HEK293 (cell line): ENCODE measurements around the gene N4BP3.

Experiments
- CTCF ChIA-PET: fragments of 350-600 bp; formaldehyde crosslinking; extraction: SDS; loops from one replicate; lab custom pipeline; 2021; ENCODE audit warnings: antibody characterized with exemption; lab: Yijun Ruan, JAX
- POLR2A ChIA-PET: fragments of 300-600 bp; formaldehyde crosslinking; extraction: SDS; loops from one replicate; lab custom pipeline; 2020; ENCODE audit warnings: antibody characterized with exemption, inconsistent platforms; lab: Yijun Ruan, JAX
- H3K27ac ChIP-seq: fragments of 200-500 bp; sonication (Bioruptor generic); 2 replicates; pipeline ENCODE4 v1.5.1; 2014; ENCODE audit warnings: low read depth, low read length, control low read depth, inconsistent platforms; ENCODE audit errors: extremely low read depth
- H3K36me3 ChIP-seq, 2 experiments: fragments of 200-500 bp in 1 of 2; sonication (Bioruptor generic) in 1 of 2; 1 replicate in 1 of 2; 2 replicates in 1 of 2; pipeline ENCODE4 v1.5.1; 2014 to 2017; ENCODE audit warnings: inconsistent platforms in 2 of 2, low read length in 2 of 2; ENCODE audit not compliant: control insufficient read depth in 2 of 2, insufficient read depth in 1 of 2
- H3K4me1 ChIP-seq: fragments of 200-500 bp; sonication (Bioruptor generic); 2 replicates; pipeline ENCODE4 v1.5.1; 2014; ENCODE audit warnings: mild to moderate bottlenecking, low read length, inconsistent platforms; ENCODE audit not compliant: control insufficient read depth, insufficient read depth
- H3K4me3 ChIP-seq: 2 replicates; pipeline ENCODE4 v1.5.1; 2011; ENCODE audit warnings: low read depth, mild to moderate bottlenecking, control low read depth, low read length, moderate library complexity
- H3K9me3 ChIP-seq: fragments of 200-500 bp; sonication (Bioruptor generic); 2 replicates; pipeline ENCODE4 v1.5.1; 2014; ENCODE audit warnings: low read depth, low read length, inconsistent platforms; ENCODE audit not compliant: control insufficient read depth, insufficient read depth
- BCL11A ChIP-seq: fragments of 450-650 bp; formaldehyde crosslinking; IDR thresholded peaks from 2 replicates; pipeline ENCODE4 v1.5.1; 2016; ENCODE audit warnings: low read depth, missing biosample characterization, missing genetic modification characterization
- BCL11B ChIP-seq: fragments of 450-650 bp; formaldehyde crosslinking; IDR thresholded peaks from 2 replicates; pipeline ENCODE4 v1.5.1; 2016; ENCODE audit warnings: low read depth, missing biosample characterization, missing genetic modification characterization
- EGR2 ChIP-seq: fragments of 450-650 bp; formaldehyde crosslinking; IDR thresholded peaks from 2 replicates; pipeline ENCODE4 v1.5.1; 2016; ENCODE audit warnings: low read depth, missing biosample characterization, missing genetic modification characterization
- GFI1B ChIP-seq: fragments of 450-650 bp; formaldehyde crosslinking; IDR thresholded peaks from 2 replicates; pipeline ENCODE4 v1.5.1; 2016; ENCODE audit warnings: missing biosample characterization, missing genetic modification characterization
- GLIS1 ChIP-seq: fragments of 450-650 bp; formaldehyde crosslinking; IDR thresholded peaks from 2 replicates; pipeline ENCODE4 v1.5.1; 2016; ENCODE audit warnings: missing biosample characterization, missing genetic modification characterization
- KLF17 ChIP-seq: fragments of 450-650 bp; formaldehyde crosslinking; IDR thresholded peaks from 2 replicates; pipeline ENCODE4 v1.5.1; 2016; ENCODE audit warnings: missing biosample characterization, missing genetic modification characterization
- RBAK ChIP-seq: fragments of 450-650 bp; formaldehyde crosslinking; IDR thresholded peaks from 2 replicates; pipeline ENCODE4 v1.5.1; 2016; ENCODE audit warnings: missing biosample characterization, missing genetic modification characterization
- REPIN1 ChIP-seq: fragments of 450-650 bp; formaldehyde crosslinking; IDR thresholded peaks from 2 replicates; pipeline ENCODE4 v1.5.1; 2017; ENCODE audit warnings: missing biosample characterization, missing genetic modification characterization, low read depth
- ZBTB20 ChIP-seq: fragments of 450-650 bp; formaldehyde crosslinking; IDR thresholded peaks from 2 replicates; pipeline ENCODE4 v1.5.1; 2016; ENCODE audit warnings: missing biosample characterization, missing genetic modification characterization
- ZEB2 ChIP-seq: fragments of 450-650 bp; formaldehyde crosslinking; IDR thresholded peaks from 2 replicates; pipeline ENCODE4 v1.5.1; 2016; ENCODE audit warnings: missing biosample characterization, missing genetic modification characterization
- ZFHX2 ChIP-seq: fragments of 450-650 bp; formaldehyde crosslinking; conservative IDR thresholded peaks from 2 replicates; pipeline ENCODE4 v1.5.1; 2016; ENCODE audit warnings: missing biosample characterization, missing genetic modification characterization
- ZNF10 ChIP-seq: fragments of 450-650 bp; formaldehyde crosslinking; IDR thresholded peaks from 2 replicates; pipeline ENCODE4 v1.5.1; 2017; ENCODE audit warnings: missing biosample characterization, missing genetic modification characterization
- ZNF2 ChIP-seq: fragments of 450-650 bp; formaldehyde crosslinking; IDR thresholded peaks from 2 replicates; pipeline ENCODE4 v1.5.1; 2016; ENCODE audit warnings: missing biosample characterization, missing genetic modification characterization
- ZNF23 ChIP-seq: fragments of 450-650 bp; formaldehyde crosslinking; IDR thresholded peaks from 2 replicates; pipeline ENCODE4 v1.5.1; 2016; ENCODE audit warnings: missing biosample characterization, missing genetic modification characterization, borderline replicate concordance
- ZNF311 ChIP-seq: fragments of 450-650 bp; formaldehyde crosslinking; IDR thresholded peaks from 2 replicates; pipeline ENCODE4 v1.5.1; 2017; ENCODE audit warnings: missing biosample characterization, missing genetic modification characterization, borderline replicate concordance
- ZNF341 ChIP-seq: fragments of 450-650 bp; formaldehyde crosslinking; IDR thresholded peaks from 2 replicates; pipeline ENCODE4; 2016; ENCODE audit warnings: low read depth, missing biosample characterization, missing genetic modification characterization
- ZNF37A ChIP-seq: fragments of 450-650 bp; IDR thresholded peaks from 2 replicates; pipeline ENCODE4 v1.5.1; 2018; ENCODE audit warnings: missing biosample characterization, missing genetic modification characterization
- ZNF473 ChIP-seq: fragments of 450-650 bp; formaldehyde crosslinking; IDR thresholded peaks from 2 replicates; pipeline ENCODE4 v1.5.1; 2017; ENCODE audit warnings: missing biosample characterization, missing genetic modification characterization
- ZNF501 ChIP-seq: fragments of 450-650 bp; formaldehyde crosslinking; IDR thresholded peaks from 2 replicates; pipeline ENCODE4 v1.5.1; 2016; ENCODE audit warnings: missing biosample characterization, missing genetic modification characterization
- ZNF510 ChIP-seq: fragments of 450-650 bp; formaldehyde crosslinking; IDR thresholded peaks from 2 replicates; pipeline ENCODE4 v1.5.1; 2018; ENCODE audit warnings: mild to moderate bottlenecking, missing genetic modification characterization, missing biosample characterization; ENCODE audit not compliant: insufficient replicate concordance
- ZNF544 ChIP-seq: fragments of 450-650 bp; formaldehyde crosslinking; IDR thresholded peaks from 2 replicates; pipeline ENCODE4 v1.5.0; 2017; ENCODE audit warnings: missing biosample characterization, missing genetic modification characterization
- ZNF596 ChIP-seq: fragments of 450-650 bp; IDR thresholded peaks from 2 replicates; pipeline ENCODE4 v1.5.0; 2018; ENCODE audit warnings: missing biosample characterization, mild to moderate bottlenecking, missing genetic modification characterization, moderate library complexity
- ZNF677 ChIP-seq: fragments of 450-650 bp; IDR thresholded peaks from 2 replicates; pipeline ENCODE4 v1.5.0; 2018; ENCODE audit warnings: missing biosample characterization, mild to moderate bottlenecking, missing genetic modification characterization, moderate library complexity
- ZNF785 ChIP-seq: fragments of 450-650 bp; formaldehyde crosslinking; IDR thresholded peaks from 2 replicates; pipeline ENCODE4 v1.5.1; 2016; ENCODE audit warnings: missing biosample characterization, missing genetic modification characterization
- ZSCAN30 ChIP-seq: fragments of 450-650 bp; IDR thresholded peaks from 2 replicates; pipeline ENCODE4 v1.5.1; 2018; ENCODE audit warnings: missing biosample characterization, mild to moderate bottlenecking, missing genetic modification characterization, moderate library complexity
- ZXDB ChIP-seq: fragments of 450-650 bp; formaldehyde crosslinking; IDR thresholded peaks from 2 replicates; pipeline ENCODE4 v1.5.1; 2016; ENCODE audit warnings: missing biosample characterization, missing genetic modification characterization
- TF ChIP-seq, protein P1 (sequence below): fragments of 450-650 bp; formaldehyde crosslinking; IDR thresholded peaks from 2 replicates; pipeline ENCODE4 v1.5.1; 2017; ENCODE audit warnings: missing biosample characterization, missing genetic modification characterization
- TF ChIP-seq, protein P2 (sequence below): fragments of 450-650 bp; formaldehyde crosslinking; IDR thresholded peaks from 2 replicates; pipeline ENCODE4 v1.5.1; 2016; ENCODE audit warnings: missing biosample characterization, missing genetic modification characterization
- TF ChIP-seq, protein P3 (sequence below): fragments of 450-650 bp; formaldehyde crosslinking; IDR thresholded peaks from 2 replicates; pipeline ENCODE4 v1.5.1; 2016; ENCODE audit warnings: missing biosample characterization, missing genetic modification characterization
- TF ChIP-seq, protein P4 (sequence below): fragments of 450-650 bp; formaldehyde crosslinking; IDR thresholded peaks from 2 replicates; pipeline ENCODE4 v1.5.1; 2016; ENCODE audit warnings: missing biosample characterization, missing genetic modification characterization

Gene N4BP3

DNA sequence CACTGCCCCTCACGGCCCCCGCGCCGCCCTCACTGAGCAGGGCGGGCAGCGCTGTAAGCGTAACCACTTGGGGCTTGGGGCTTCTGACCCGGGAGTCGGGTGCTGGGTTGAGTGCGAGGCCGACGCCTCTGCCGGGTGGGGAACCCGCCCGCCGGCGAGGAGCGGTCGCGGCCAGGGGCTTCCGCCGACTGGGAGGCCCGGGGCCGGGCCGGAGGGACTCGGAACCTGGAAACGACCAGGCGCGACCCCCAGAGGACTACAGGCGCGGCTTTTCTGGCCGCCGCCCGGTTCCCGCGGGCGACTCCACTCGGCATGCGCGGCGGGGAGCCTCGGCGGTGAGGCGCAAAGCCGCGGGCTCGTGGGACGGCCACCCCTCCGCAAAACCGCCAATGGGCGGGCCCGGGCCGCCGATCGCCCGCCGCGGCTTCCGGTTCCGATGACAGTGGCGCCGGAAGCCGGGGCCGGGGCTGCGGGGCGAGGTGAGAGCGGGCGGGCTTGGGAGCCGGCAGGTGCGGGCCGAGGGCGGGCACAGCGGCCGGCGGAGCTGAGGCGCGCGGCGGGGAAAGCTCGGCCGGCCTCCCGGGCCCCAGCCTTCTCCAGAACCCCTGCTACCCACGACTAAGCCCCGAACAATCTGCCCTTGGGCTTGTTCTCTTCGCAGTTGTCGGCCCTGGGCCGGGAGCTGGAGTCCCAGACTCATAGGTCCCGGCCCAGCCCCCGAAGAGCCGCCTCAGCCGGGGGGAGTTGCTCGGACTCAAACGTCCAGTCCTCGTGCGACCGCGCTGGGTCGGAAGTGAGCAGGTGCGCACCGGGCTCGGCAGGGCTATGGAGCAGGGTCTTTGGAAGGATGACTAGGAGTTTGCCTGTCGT is 17.5 kb downstream of the N4BP3 start, which contains the start of gene RMND5B:
TSS of gene RMND5B (plus strand) at position 439 of the 870 bp plus-strand sequence. CDS start 7,106 bp downstream, outside the sequence.
- Histone ChIP-seq H3K27ac (peak within 1 kb of the TSS; percentile 93), H3K36me3 (peaks cover 12 to 21% of the 10 kb centered on the region in 2 experiments; a peak in 2 of 3 replicates), H3K4me3 (peak within 1 kb of the TSS; percentile 91), H3K9me3 (no peaks in the 10 kb centered on the region), H3K4me1 (no peaks in the 10 kb centered on the region)
- ChIA-PET CTCF (interaction anchor here (1.4 to 2.8 kb wide), 4 partner anchors 10 to 55 kb away, joined by 5 to 24 read pairs (median 8); no protein-coding TSS in a partner anchor), POLR2A (interaction anchor here (0.6 to 2.2 kb wide), 8 partner anchors 10 to 74 kb away, joined by 3 to 9 read pairs (median 4); partner anchors contain the start of gene HNRNPAB)
- TF ChIP-seq EGR2 (tag by site-specific recombination) (peak; percentile 89), KLF17 (tag by site-specific recombination) (peak; percentile 28; the same call in 1 of the 2 replicates), ZNF341 (tag by site-specific recombination) (peak; percentile 89), ZFHX2 (tag by site-specific recombination) (peak; percentile 96), GFI1B (tag by site-specific recombination) (no peak), ZNF677 (tag by site-specific recombination) (no peak; the same call in 1 of the 2 replicates), ZNF785 (no peak), BCL11A (no peak), BCL11B (tag by site-specific recombination) (0 out of 2 replicates have a peak, but pooled peaks have one; percentile 59), ZSCAN30 (tag by site-specific recombination) (peak; percentile 95), ZNF23 (tag by site-specific recombination) (no peak), ZBTB20 (peak; percentile 81), ZNF37A (tag by site-specific recombination) (no peak), ZNF544 (no peak), ZNF2 (peak; percentile 82), REPIN1 (tag by site-specific recombination) (no peak), ZNF596 (tag by site-specific recombination) (peak; percentile 50; the same call in 1 of the 2 replicates), ZNF473 (tag by site-specific recombination) (no peak), ZEB2 (tag by site-specific recombination) (peak; percentile 66), GLIS1 (peak; percentile 72), ZNF510 (tag by site-specific recombination) (no peak), RBAK (no peak), ZNF311 (tag by site-specific recombination) (no peak), ZXDB (peak; percentile 66), ZNF10 (tag by site-specific recombination) (no peak), ZNF501 (tag by site-specific recombination) (peak; percentile 71)
- TF ChIP-seq, protein P1, sequence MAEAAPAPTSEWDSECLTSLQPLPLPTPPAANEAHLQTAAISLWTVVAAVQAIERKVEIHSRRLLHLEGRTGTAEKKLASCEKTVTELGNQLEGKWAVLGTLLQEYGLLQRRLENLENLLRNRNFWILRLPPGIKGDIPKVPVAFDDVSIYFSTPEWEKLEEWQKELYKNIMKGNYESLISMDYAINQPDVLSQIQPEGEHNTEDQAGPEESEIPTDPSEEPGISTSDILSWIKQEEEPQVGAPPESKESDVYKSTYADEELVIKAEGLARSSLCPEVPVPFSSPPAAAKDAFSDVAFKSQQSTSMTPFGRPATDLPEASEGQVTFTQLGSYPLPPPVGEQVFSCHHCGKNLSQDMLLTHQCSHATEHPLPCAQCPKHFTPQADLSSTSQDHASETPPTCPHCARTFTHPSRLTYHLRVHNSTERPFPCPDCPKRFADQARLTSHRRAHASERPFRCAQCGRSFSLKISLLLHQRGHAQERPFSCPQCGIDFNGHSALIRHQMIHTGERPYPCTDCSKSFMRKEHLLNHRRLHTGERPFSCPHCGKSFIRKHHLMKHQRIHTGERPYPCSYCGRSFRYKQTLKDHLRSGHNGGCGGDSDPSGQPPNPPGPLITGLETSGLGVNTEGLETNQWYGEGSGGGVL (tag by site-specific recombination), result peak; percentile 45; the same call in 1 of the 2 replicates
- TF ChIP-seq, protein P2, sequence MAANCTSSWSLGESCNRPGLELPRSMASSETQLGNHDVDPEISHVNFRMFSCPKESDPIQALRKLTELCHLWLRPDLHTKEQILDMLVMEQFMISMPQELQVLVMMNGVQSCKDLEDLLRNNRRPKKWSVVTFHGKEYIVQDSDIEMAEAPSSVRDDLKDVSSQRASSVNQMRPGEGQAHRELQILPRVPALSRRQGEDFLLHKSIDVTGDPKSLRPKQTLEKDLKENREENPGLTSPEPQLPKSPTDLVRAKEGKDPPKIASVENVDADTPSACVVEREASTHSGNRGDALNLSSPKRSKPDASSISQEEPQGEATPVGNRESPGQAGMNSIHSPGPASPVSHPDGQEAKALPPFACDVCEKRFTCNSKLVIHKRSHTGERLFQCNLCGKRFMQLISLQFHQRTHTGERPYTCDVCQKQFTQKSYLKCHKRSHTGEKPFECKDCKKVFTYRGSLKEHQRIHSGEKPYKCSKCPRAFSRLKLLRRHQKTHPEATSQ, result 0 out of 2 replicates have a peak, but pooled peaks have one; percentile 59
- TF ChIP-seq, protein P3, sequence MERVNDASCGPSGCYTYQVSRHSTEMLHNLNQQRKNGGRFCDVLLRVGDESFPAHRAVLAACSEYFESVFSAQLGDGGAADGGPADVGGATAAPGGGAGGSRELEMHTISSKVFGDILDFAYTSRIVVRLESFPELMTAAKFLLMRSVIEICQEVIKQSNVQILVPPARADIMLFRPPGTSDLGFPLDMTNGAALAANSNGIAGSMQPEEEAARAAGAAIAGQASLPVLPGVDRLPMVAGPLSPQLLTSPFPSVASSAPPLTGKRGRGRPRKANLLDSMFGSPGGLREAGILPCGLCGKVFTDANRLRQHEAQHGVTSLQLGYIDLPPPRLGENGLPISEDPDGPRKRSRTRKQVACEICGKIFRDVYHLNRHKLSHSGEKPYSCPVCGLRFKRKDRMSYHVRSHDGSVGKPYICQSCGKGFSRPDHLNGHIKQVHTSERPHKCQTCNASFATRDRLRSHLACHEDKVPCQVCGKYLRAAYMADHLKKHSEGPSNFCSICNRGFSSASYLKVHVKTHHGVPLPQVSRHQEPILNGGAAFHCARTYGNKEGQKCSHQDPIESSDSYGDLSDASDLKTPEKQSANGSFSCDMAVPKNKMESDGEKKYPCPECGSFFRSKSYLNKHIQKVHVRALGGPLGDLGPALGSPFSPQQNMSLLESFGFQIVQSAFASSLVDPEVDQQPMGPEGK (tag by site-specific recombination), result peak; percentile 94
- TF ChIP-seq, protein P4, sequence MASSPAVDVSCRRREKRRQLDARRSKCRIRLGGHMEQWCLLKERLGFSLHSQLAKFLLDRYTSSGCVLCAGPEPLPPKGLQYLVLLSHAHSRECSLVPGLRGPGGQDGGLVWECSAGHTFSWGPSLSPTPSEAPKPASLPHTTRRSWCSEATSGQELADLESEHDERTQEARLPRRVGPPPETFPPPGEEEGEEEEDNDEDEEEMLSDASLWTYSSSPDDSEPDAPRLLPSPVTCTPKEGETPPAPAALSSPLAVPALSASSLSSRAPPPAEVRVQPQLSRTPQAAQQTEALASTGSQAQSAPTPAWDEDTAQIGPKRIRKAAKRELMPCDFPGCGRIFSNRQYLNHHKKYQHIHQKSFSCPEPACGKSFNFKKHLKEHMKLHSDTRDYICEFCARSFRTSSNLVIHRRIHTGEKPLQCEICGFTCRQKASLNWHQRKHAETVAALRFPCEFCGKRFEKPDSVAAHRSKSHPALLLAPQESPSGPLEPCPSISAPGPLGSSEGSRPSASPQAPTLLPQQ, result peak; percentile 73
